ENCODE data around the gene SLC2A13. TPM values are rescaled to one million over a fixed set of nuclear protein-coding genes. Genes with fewer than 3 reads are reported as not detected.

Gene SLC2A13
- total RNA-seq, 1 donor from 2014 or later, result 17.4 TPM

- intact Hi-C loops (cut with DNase I), result loop anchor here (5.0 kb wide), 1 partner anchor 334 kb away; the partner anchor contains the start of gene SLC2A13
- H3K9me3 ChIP-seq, result no peaks in the 10 kb centered on the region
- no peak for TF ChIP-seq POLR2AphosphoS5 (IDR thresholded peaks at IDR 0.05; ENCODE audit: insufficient read depth in 1 of 2, low read depth in 1 of 2)
- no peak for TF ChIP-seq POLR2A (IDR thresholded peaks at IDR 0.05)
- TF ChIP-seq, protein P1, sequence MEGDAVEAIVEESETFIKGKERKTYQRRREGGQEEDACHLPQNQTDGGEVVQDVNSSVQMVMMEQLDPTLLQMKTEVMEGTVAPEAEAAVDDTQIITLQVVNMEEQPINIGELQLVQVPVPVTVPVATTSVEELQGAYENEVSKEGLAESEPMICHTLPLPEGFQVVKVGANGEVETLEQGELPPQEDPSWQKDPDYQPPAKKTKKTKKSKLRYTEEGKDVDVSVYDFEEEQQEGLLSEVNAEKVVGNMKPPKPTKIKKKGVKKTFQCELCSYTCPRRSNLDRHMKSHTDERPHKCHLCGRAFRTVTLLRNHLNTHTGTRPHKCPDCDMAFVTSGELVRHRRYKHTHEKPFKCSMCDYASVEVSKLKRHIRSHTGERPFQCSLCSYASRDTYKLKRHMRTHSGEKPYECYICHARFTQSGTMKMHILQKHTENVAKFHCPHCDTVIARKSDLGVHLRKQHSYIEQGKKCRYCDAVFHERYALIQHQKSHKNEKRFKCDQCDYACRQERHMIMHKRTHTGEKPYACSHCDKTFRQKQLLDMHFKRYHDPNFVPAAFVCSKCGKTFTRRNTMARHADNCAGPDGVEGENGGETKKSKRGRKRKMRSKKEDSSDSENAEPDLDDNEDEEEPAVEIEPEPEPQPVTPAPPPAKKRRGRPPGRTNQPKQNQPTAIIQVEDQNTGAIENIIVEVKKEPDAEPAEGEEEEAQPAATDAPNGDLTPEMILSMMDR (IDR thresholded peaks at IDR 0.05), result no peak
- DNase-seq (ENCODE audit: extremely low spot score in 2 of 2), result no peak
- no peak overlapping the region for H3K27ac ChIP-seq
- H3K4me3 ChIP-seq, result no peak overlapping the region
- H3K36me3 ChIP-seq, result no peaks in the 10 kb centered on the region
- H3K27me3 ChIP-seq, result no peaks in the 10 kb centered on the region
- no peaks in the 10 kb centered on the region for H3K4me1 ChIP-seq
Observed at GRCh38 chr12:39773266-39773665, 332.6 kb downstream of the SLC2A13 start.

DNA sequence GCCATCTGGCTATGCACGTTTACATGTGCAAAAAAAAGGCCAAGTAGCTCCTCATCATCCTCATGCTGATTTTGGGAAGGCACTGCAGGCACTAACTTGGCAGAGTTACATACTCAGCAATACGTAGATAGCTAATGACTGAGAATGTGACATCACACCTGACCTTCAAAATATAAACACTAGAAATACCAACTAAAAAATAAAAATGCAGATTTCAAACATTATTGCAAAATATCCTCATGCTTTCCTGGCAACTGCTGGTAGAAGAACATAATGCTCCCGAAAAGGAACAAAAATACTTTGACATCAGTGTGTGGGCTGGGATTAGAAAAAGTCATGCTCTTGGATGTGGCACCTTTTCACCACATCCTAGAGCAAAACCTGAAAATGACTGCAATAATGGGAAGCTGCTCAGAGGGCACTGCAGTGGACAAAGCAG, 333.0 kb downstream of the SLC2A13 start:
- no peak for DNase-seq (ENCODE audit: extremely low spot score in 2 of 2)
- no peak for TF ChIP-seq POLR2A (IDR thresholded peaks at IDR 0.05)
- TF ChIP-seq POLR2AphosphoS5 (IDR thresholded peaks at IDR 0.05; ENCODE audit: insufficient read depth in 1 of 2, low read depth in 1 of 2), result no peak
- TF ChIP-seq, protein P1 (IDR thresholded peaks at IDR 0.05), result no peak
- Histone ChIP-seq H3K27me3 (no peaks in the 10 kb centered on the region), H3K4me3 (no peak overlapping the region), H3K36me3 (no peaks in the 10 kb centered on the region), H3K4me1 (no peaks in the 10 kb centered on the region), H3K9me3 (no peaks in the 10 kb centered on the region), H3K27ac (no peak overlapping the region)
- intact Hi-C loops (cut with DNase I), result loop anchor here (5.0 kb wide), 1 partner anchor 334 kb away; the partner anchor contains the start of gene SLC2A13

GRCh38 chr12:39771456-39771855, 334.4 kb downstream of the SLC2A13 start:
- no peaks in the 10 kb centered on the region for H3K27me3 ChIP-seq
- no peak overlapping the region for H3K27ac ChIP-seq
- intact Hi-C loops (cut with DNase I), result loop anchor here (5.0 kb wide), 1 partner anchor 336 kb away; the partner anchor contains the start of gene SLC2A13
- DNase-seq (ENCODE audit: extremely low spot score in 2 of 2), result no peak
- TF ChIP-seq POLR2AphosphoS5 (IDR thresholded peaks at IDR 0.05; ENCODE audit: insufficient read depth in 1 of 2, low read depth in 1 of 2), result no peak
- TF ChIP-seq, protein P1 (IDR thresholded peaks at IDR 0.05), result no peak
- no peak for TF ChIP-seq POLR2A (IDR thresholded peaks at IDR 0.05)
- H3K9me3 ChIP-seq, result no peaks in the 10 kb centered on the region
- no peak overlapping the region for H3K4me3 ChIP-seq
- H3K36me3 ChIP-seq, result no peaks in the 10 kb centered on the region
- H3K4me1 ChIP-seq, result no peaks in the 10 kb centered on the region

- DNase-seq (ENCODE audit: extremely low spot score in 2 of 2), result no peak
- no peaks in the 10 kb centered on the region for H3K9me3 ChIP-seq
- intact Hi-C loops (cut with DNase I), result no loop called here
- H3K27ac ChIP-seq, result no peak overlapping the region
- TF ChIP-seq POLR2AphosphoS5 (IDR thresholded peaks at IDR 0.05; ENCODE audit: insufficient read depth in 1 of 2, low read depth in 1 of 2), result no peak
- TF ChIP-seq, protein P1 (IDR thresholded peaks at IDR 0.05), result peak; percentile 38 to 53 (median 49)
- H3K27me3 ChIP-seq, result no peaks in the 10 kb centered on the region
- no peak overlapping the region for H3K4me3 ChIP-seq
- no peaks in the 10 kb centered on the region for H3K4me1 ChIP-seq
- no peaks in the 10 kb centered on the region for H3K36me3 ChIP-seq
Observed at GRCh38 chr12:39764944-39765560, 340.8 kb downstream of the SLC2A13 start.

- no peaks in the 10 kb centered on the region for H3K36me3 ChIP-seq
- no peaks in the 10 kb centered on the region for H3K9me3 ChIP-seq
- no peak overlapping the region for H3K27ac ChIP-seq
- intact Hi-C loops (cut with DNase I), result no loop called here
- no peaks in the 10 kb centered on the region for H3K4me1 ChIP-seq
- DNase-seq (ENCODE audit: extremely low spot score in 2 of 2), result no peak
- no peak overlapping the region for H3K4me3 ChIP-seq
- TF ChIP-seq, protein P1 (IDR thresholded peaks at IDR 0.05), result no peak
- TF ChIP-seq POLR2A (IDR thresholded peaks at IDR 0.05) (no peak), POLR2AphosphoS5 (IDR thresholded peaks at IDR 0.05; ENCODE audit: insufficient read depth in 1 of 2, low read depth in 1 of 2) (no peak)
- H3K27me3 ChIP-seq, result no peaks in the 10 kb centered on the region
Observed at GRCh38 chr12:39763890-39764169, 342.1 kb downstream of the SLC2A13 start.

Measured in vagina (tissue), 2 donors.